Mucosa of descending colon (tissue), 3 donors: ENCODE results near the gene MSH6. TPM values are rescaled to one million over a fixed set of nuclear protein-coding genes. Genes with fewer than 3 reads are reported as not detected.

Experiments
- ATAC-seq: fragments of 200-7000 bp; cut with Tn5 transposase; one replicate; pipeline ENCODE4 v1.9.1; 2020; ENCODE audit warnings: mild to moderate bottlenecking, moderate library complexity
- DNase-seq, 3 donors: peaks; one replicate each; pipeline ENCODE4 v3.0.0-alpha.2; 2020
- H3K36me3 ChIP-seq: fragments of 200-600 bp; one replicate; pipeline ENCODE4 v1.8.0; 2021; ENCODE audit warnings: low read depth, mild to moderate bottlenecking
- H3K4me1 ChIP-seq: fragments of 200-600 bp; one replicate; pipeline ENCODE4 v1.8.0; 2021; ENCODE audit warnings: low read depth, mild to moderate bottlenecking
- H3K4me3 ChIP-seq: fragments of 200-600 bp; one replicate; pipeline ENCODE4 v1.8.0; 2021; ENCODE audit warnings: mild to moderate bottlenecking
- H3K9me3 ChIP-seq: fragments of 200-600 bp; one replicate; pipeline ENCODE4 v1.8.0; 2021; ENCODE audit warnings: mild to moderate bottlenecking
- CTCF ChIP-seq: fragments of 200-600 bp; IDR thresholded peaks from one replicate; pipeline ENCODE4 v1.8.0; 2022; ENCODE audit warnings: antibody characterized with exemption, mild to moderate bottlenecking
- intact Hi-C, 2 donors: fragments of 100-400 bp; cut with DNase I in 1 of 2; cut with micrococcal nuclease in 1 of 2; formaldehyde crosslinking; loops; one replicate each; pipeline versions ENCODE4 v1.11.0 to v1.11.1; 2022; cut with DNase I, micrococcal nuclease
- total RNA-seq, 3 donors: library from RNA; stranded (reverse); fragmentation: NEBNext Ultra II Directional in 2 of 3; extraction: Animal tissue kit (Norgen Biotek cat#: 25700) in 2 of 3; gene quantifications; one replicate each; pipeline versions ENCODE4 v1.2.1 to v1.2.4, GENCODE V29; 2021 to 2023
- donor health status: DM: no; HTN: no; CAD: no; lungs with moderate emphysema.
- donor health status: DM: no; HTN: no; CAD: no.
- donor health status: DM: no; HTN: yes; CAD: no.

Gene MSH6
- total RNA-seq, 3 donors from 2014 or later = 12.0 to 42.1 (median 21.8) TPM

GRCh38 chr2:47833516-47833968 lies 50.6 kb downstream of the MSH6 start:
- intact Hi-C loops = no loop called here
- ATAC-seq = no peak

GRCh38 chr2:47838249-47838648 lies 55.3 kb downstream of the MSH6 start:
- intact Hi-C loops = no loop called here
- Histone ChIP-seq H3K36me3 (no peaks in the 10 kb centered on the region), H3K9me3 (no peaks in the 10 kb centered on the region), H3K4me3 (no peak overlapping the region), H3K4me1 (no peaks in the 10 kb centered on the region)
- ATAC-seq (no peak), DNase-seq (no peak)
- no peak for TF ChIP-seq CTCF

More at GRCh38 chr2:47833516-47833968, 50.6 kb downstream of the MSH6 start:
- Histone ChIP-seq H3K4me1 (no peaks in the 10 kb centered on the region), H3K4me3 (no peak overlapping the region), H3K36me3 (no peaks in the 10 kb centered on the region), H3K9me3 (no peaks in the 10 kb centered on the region)
- no peak for DNase-seq
- no peak for TF ChIP-seq CTCF

- ATAC-seq (no peak), DNase-seq (no peak)
- Histone ChIP-seq H3K36me3 (no peaks in the 10 kb centered on the region), H3K9me3 (no peaks in the 10 kb centered on the region), H3K4me3 (no peak overlapping the region), H3K4me1 (no peaks in the 10 kb centered on the region)
- TF ChIP-seq CTCF = no peak
- intact Hi-C loops = no loop called here
Observed at GRCh38 chr2:47838686-47839085, 55.7 kb downstream of the MSH6 start.

- no peak for ATAC-seq
- intact Hi-C loops = no loop called here
- DNase-seq = no peak
- no peaks in the 10 kb centered on the region for H3K4me1 ChIP-seq
- TF ChIP-seq CTCF = no peak
- no peaks in the 10 kb centered on the region for H3K9me3 ChIP-seq
- no peaks in the 10 kb centered on the region for H3K36me3 ChIP-seq
- no peak overlapping the region for H3K4me3 ChIP-seq
Observed at GRCh38 chr2:47842846-47843245, 59.9 kb downstream of the MSH6 start.

- Histone ChIP-seq H3K36me3 (no peaks in the 10 kb centered on the region), H3K4me3 (no peak overlapping the region), H3K9me3 (no peaks in the 10 kb centered on the region), H3K4me1 (no peaks in the 10 kb centered on the region)
- no peak for DNase-seq
- TF ChIP-seq CTCF = no peak
- ATAC-seq = no peak
- intact Hi-C loops = no loop called here
Observed at GRCh38 chr2:47843407-47843806, 60.5 kb downstream of the MSH6 start.

DNA sequence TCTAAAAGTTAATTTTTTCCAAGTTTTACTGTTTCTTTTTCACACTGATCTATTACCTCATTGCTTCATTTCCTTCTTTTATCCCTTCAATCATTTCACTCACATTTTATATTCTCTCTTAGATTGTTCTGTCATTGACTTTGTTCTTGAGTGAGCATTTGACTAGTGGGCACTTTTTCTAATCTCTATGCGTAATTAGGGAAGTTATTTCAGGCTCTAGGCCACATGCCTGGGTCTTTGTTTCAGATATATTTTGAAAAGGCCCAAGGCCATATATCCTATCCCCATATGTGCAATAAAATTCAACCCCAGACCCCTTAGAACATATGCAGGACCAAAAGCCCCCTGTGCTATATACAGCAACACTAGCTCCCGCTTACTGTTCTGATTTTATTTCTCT lies 61.2 kb downstream of the MSH6 start:
- intact Hi-C loops = no loop called here

More for the DNA sequence above, 61.2 kb downstream of the MSH6 start:
- DNase-seq (no peak), ATAC-seq (no peak)
- Histone ChIP-seq H3K36me3 (no peaks in the 10 kb centered on the region), H3K9me3 (no peaks in the 10 kb centered on the region), H3K4me1 (no peaks in the 10 kb centered on the region), H3K4me3 (no peak overlapping the region)
- TF ChIP-seq CTCF = no peak
